ENCODE measurements around the gene DRAM2. TPM values are rescaled to one million over a fixed set of nuclear protein-coding genes. Genes with fewer than 3 reads are reported as not detected.

The DRAM2 gene
- total RNA-seq, 1 experiment from 2014 or later, result 15.7 TPM

- ATAC-seq, result no peak
- H3K36me3 ChIP-seq (ENCODE audit: control insufficient read depth, insufficient read depth, low read length), result peaks cover 17% of the 10 kb centered on the region
- H3K27me3 ChIP-seq (ENCODE audit: control insufficient read depth, insufficient read depth, low read length), result no peaks in the 10 kb centered on the region
- H3K9me3 ChIP-seq (ENCODE audit: control insufficient read depth, insufficient read depth, low read depth, low read length), result no peaks in the 10 kb centered on the region
- no TSS peak for BruUV-seq (replicated peaks)
- H3K4me3 ChIP-seq (ENCODE audit: low read depth in 2 of 2, low read length in 2 of 2), result no peak overlapping the region
- TF ChIP-seq, protein P1, sequence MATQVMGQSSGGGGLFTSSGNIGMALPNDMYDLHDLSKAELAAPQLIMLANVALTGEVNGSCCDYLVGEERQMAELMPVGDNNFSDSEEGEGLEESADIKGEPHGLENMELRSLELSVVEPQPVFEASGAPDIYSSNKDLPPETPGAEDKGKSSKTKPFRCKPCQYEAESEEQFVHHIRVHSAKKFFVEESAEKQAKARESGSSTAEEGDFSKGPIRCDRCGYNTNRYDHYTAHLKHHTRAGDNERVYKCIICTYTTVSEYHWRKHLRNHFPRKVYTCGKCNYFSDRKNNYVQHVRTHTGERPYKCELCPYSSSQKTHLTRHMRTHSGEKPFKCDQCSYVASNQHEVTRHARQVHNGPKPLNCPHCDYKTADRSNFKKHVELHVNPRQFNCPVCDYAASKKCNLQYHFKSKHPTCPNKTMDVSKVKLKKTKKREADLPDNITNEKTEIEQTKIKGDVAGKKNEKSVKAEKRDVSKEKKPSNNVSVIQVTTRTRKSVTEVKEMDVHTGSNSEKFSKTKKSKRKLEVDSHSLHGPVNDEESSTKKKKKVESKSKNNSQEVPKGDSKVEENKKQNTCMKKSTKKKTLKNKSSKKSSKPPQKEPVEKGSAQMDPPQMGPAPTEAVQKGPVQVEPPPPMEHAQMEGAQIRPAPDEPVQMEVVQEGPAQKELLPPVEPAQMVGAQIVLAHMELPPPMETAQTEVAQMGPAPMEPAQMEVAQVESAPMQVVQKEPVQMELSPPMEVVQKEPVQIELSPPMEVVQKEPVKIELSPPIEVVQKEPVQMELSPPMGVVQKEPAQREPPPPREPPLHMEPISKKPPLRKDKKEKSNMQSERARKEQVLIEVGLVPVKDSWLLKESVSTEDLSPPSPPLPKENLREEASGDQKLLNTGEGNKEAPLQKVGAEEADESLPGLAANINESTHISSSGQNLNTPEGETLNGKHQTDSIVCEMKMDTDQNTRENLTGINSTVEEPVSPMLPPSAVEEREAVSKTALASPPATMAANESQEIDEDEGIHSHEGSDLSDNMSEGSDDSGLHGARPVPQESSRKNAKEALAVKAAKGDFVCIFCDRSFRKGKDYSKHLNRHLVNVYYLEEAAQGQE (IDR thresholded peaks at IDR 0.05; ENCODE audit: insufficient read depth in 1 of 2, low read depth in 2 of 2, low read length in 1 of 2), result no peak
- TF ChIP-seq TCF7L2 (IDR thresholded peaks at IDR 0.05; ENCODE audit: low read depth, low read length) (no peak), POLR2AphosphoS5 (IDR thresholded peaks at IDR 0.05; ENCODE audit: low read depth, low read length) (no peak), SIN3A (IDR thresholded peaks at IDR 0.05; ENCODE audit: borderline replicate concordance, insufficient read depth, low read depth, low read length) (no peak)
- TF ChIP-seq, protein P2, sequence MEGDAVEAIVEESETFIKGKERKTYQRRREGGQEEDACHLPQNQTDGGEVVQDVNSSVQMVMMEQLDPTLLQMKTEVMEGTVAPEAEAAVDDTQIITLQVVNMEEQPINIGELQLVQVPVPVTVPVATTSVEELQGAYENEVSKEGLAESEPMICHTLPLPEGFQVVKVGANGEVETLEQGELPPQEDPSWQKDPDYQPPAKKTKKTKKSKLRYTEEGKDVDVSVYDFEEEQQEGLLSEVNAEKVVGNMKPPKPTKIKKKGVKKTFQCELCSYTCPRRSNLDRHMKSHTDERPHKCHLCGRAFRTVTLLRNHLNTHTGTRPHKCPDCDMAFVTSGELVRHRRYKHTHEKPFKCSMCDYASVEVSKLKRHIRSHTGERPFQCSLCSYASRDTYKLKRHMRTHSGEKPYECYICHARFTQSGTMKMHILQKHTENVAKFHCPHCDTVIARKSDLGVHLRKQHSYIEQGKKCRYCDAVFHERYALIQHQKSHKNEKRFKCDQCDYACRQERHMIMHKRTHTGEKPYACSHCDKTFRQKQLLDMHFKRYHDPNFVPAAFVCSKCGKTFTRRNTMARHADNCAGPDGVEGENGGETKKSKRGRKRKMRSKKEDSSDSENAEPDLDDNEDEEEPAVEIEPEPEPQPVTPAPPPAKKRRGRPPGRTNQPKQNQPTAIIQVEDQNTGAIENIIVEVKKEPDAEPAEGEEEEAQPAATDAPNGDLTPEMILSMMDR (IDR thresholded peaks at IDR 0.05), result no peak
- intact Hi-C loops (cut with micrococcal nuclease; ENCODE audit: unreplicated experiment) (no loop called here), in situ Hi-C loops (cut with HindIII; ENCODE audit: low pct_unique_long_range_greater_than_20kb, low sequenced_read_pairs) (no loop called here)
- POLR2A ChIA-PET, result no interaction called here
- DNase-seq (ENCODE audit: low read depth, low spot score), result no peak
- CTCF ChIA-PET, result interaction anchor here (0.7 kb wide), 1 partner anchor 362 kb away, joined by 14 read pairs; no protein-coding TSS in a partner anchor
- H3K27ac ChIP-seq (ENCODE audit: low read length), result no peak overlapping the region
- H3K4me1 ChIP-seq (ENCODE audit: control insufficient read depth, insufficient read depth, low read length), result peaks cover 9% of the 10 kb centered on the region; the same call in 1 of the 2 replicates
Observed at GRCh38 chr1:111145963-111146768, 6.3 kb upstream of the DRAM2 start.

DNA sequence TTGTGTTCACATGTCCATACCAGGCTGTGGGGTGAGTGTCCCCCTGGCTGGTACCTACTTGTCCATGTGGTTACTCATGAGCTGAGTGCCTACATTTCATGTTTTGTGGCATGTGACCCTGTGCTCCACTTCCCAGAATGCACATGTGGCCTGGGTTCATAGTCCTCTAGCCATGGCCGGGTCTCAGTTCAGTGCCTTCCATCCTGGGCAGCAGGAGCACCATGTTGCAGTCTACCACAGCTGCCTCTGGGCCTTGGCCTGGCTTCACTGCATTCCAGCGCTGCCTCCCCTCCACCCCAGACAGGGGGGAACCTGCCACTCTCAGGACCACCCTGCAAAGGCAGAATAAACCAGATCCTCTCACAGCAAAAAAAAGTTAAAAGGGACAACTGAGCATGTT is 5.6 kb upstream of the DRAM2 start:
- Histone ChIP-seq H3K4me3 (ENCODE audit: low read depth in 2 of 2, low read length in 2 of 2) (no peak overlapping the region), H3K27me3 (ENCODE audit: control insufficient read depth, insufficient read depth, low read length) (no peaks in the 10 kb centered on the region), H3K27ac (ENCODE audit: low read length) (no peak overlapping the region), H3K4me1 (ENCODE audit: control insufficient read depth, insufficient read depth, low read length) (peaks cover 9% of the 10 kb centered on the region; the same call in 1 of the 2 replicates), H3K36me3 (ENCODE audit: control insufficient read depth, insufficient read depth, low read length) (peaks cover 20% of the 10 kb centered on the region), H3K9me3 (ENCODE audit: control insufficient read depth, insufficient read depth, low read depth, low read length) (no peaks in the 10 kb centered on the region)
- no peak for ATAC-seq
- DNase-seq (ENCODE audit: low read depth, low spot score), result no peak
- no TSS peak for BruUV-seq (replicated peaks)
- intact Hi-C loops (cut with micrococcal nuclease; ENCODE audit: unreplicated experiment), result no loop called here
- ChIA-PET POLR2A (interaction anchor here (0.5 kb wide), 1 partner anchor 303 kb away, joined by 13 read pairs; no protein-coding TSS in a partner anchor), CTCF (no interaction called here)
- in situ Hi-C loops (cut with HindIII; ENCODE audit: low pct_unique_long_range_greater_than_20kb, low sequenced_read_pairs), result no loop called here
- TF ChIP-seq POLR2AphosphoS5 (IDR thresholded peaks at IDR 0.05; ENCODE audit: low read depth, low read length), result no peak
- TF ChIP-seq TCF7L2 (IDR thresholded peaks at IDR 0.05; ENCODE audit: low read depth, low read length), result no peak
- TF ChIP-seq, protein P1 (IDR thresholded peaks at IDR 0.05; ENCODE audit: insufficient read depth in 1 of 2, low read depth in 2 of 2, low read length in 1 of 2), result no peak
- TF ChIP-seq SIN3A (IDR thresholded peaks at IDR 0.05; ENCODE audit: borderline replicate concordance, insufficient read depth, low read depth, low read length), result no peak
- TF ChIP-seq, protein P2 (IDR thresholded peaks at IDR 0.05), result no peak

Data from Panc1 (cell line).